ENCODE data around the gene PLA2G2C.
"Not testable (repeated sequence)": the region's sequence is repeated elsewhere in the genome, so short reads cannot be mapped to it uniquely, and the experiment has no call there.

Gene PLA2G2C

GRCh38 chr1:20150969-20151368 is 35.3 kb downstream of the PLA2G2C start:
- no peak for DNase-seq

GRCh38 chr1:20150326-20150705 is 36.0 kb downstream of the PLA2G2C start:
- DNase-seq = no peak

- DNase-seq = no peak
These were observed 36.6 kb downstream of the PLA2G2C start for GRCh38 chr1:20149601-20150325.

- no peak for DNase-seq
These were observed 37.5 kb downstream of the PLA2G2C start for GRCh38 chr1:20148571-20149500.

GRCh38 chr1:20147846-20148570 is 38.3 kb downstream of the PLA2G2C start:
- DNase-seq = no peak

- DNase-seq = no peak
These were observed 42.4 kb downstream of the PLA2G2C start for GRCh38 chr1:20143734-20144565.

- DNase-seq = no peak
These were observed 43.0 kb downstream of the PLA2G2C start for GRCh38 chr1:20143318-20143717.

GRCh38 chr1:20142001-20142710 is 44.2 kb downstream of the PLA2G2C start:
- no peak for DNase-seq

GRCh38 chr1:20141466-20141865 is 44.9 kb downstream of the PLA2G2C start:
- no peak for DNase-seq

- DNase-seq = no peak
These were observed 45.3 kb downstream of the PLA2G2C start for GRCh38 chr1:20141001-20141400.

- no peak for DNase-seq
These were observed 46.3 kb downstream of the PLA2G2C start for GRCh38 chr1:20139776-20140612.

- DNase-seq = no peak
These were observed 47.3 kb downstream of the PLA2G2C start, which contains the start of gene PLA2G2F for GRCh38 chr1:20138961-20139550. PLA2G2F (plus strand) TSS chr1:20139323; CDS start chr1:20139428, 105 bp downstream.

- no peak for DNase-seq
These were observed 48.0 kb downstream of the PLA2G2C start for GRCh38 chr1:20138346-20138745.

- no peak for DNase-seq
These were observed 48.7 kb downstream of the PLA2G2C start for GRCh38 chr1:20137604-20138003.

- no peak for DNase-seq
These were observed 49.3 kb downstream of the PLA2G2C start for GRCh38 chr1:20137055-20137454.

- no peak for DNase-seq
These were observed 50.1 kb downstream of the PLA2G2C start for GRCh38 chr1:20136249-20136648.

- no peak for DNase-seq
These were observed 51.3 kb downstream of the PLA2G2C start for GRCh38 chr1:20134995-20135394.

- DNase-seq = not testable (repeated sequence)
These were observed 55.8 kb downstream of the PLA2G2C start for GRCh38 chr1:20130518-20130917.

GRCh38 chr1:20126806-20127440 is 59.4 kb downstream of the PLA2G2C start:
- no peak for DNase-seq
